Measurements from ENCODE around the gene EEIG1. TPM values are rescaled to one million over a fixed set of nuclear protein-coding genes. Genes with fewer than 3 reads are reported as not detected.
A peak's percentile ranks its signal among the peaks of the same experiment; 100 is the strongest.

The EEIG1 gene
- total and polyA plus RNA-seq, 10 of the 15 experiments (the other 5 are each of a cell fraction or from before 2014, with no cell fraction given): 1.2 to 75.9 (median 9.0) TPM

- TF ChIP-seq WRNIP1 (IDR thresholded peaks at IDR 0.05; ENCODE audit: borderline replicate concordance, low read depth, low read length): no peak
- peak; percentile 91 for TF ChIP-seq PBX3 (IDR thresholded peaks at IDR 0.05; ENCODE audit: insufficient replicate concordance, low read depth, low read length)
- peak; percentile 26 for TF ChIP-seq SP1 (IDR thresholded peaks at IDR 0.05; ENCODE audit: low read depth, low read length)
- no peak for TF ChIP-seq EGR1 (IDR thresholded peaks at IDR 0.05; ENCODE audit: borderline replicate concordance in 1 of 2, low read depth in 2 of 2, low read length in 2 of 2)
- TF ChIP-seq SUZ12 (IDR thresholded peaks at IDR 0.05; ENCODE audit: unreplicated experiment): no peak
- TF ChIP-seq POU2F2 (IDR thresholded peaks at IDR 0.05; ENCODE audit: borderline replicate concordance, low read depth, low read length): peak; percentile 58; the same call in 1 of the 3 replicates
- TF ChIP-seq SPI1 (IDR thresholded peaks at IDR 0.05; ENCODE audit: borderline replicate concordance, insufficient read depth, low read depth, low read length): peak; percentile 75
- peak; percentile 31 for TF ChIP-seq USF1 (IDR thresholded peaks at IDR 0.05; ENCODE audit: borderline replicate concordance, extremely low read length, insufficient read depth, low read depth, low read length)
- TF ChIP-seq RCOR1 (conservative IDR thresholded peaks at IDR 0.05; ENCODE audit: low read depth, low read length): 0 out of 2 replicates have a peak, but pooled peaks have one; percentile 70
- peak; percentile 77; the same call in 1 of the 2 replicates for TF ChIP-seq DPF2 (IDR thresholded peaks at IDR 0.05)
- 0 out of 2 replicates have a peak, but pooled peaks have one; percentile 21 for TF ChIP-seq TARDBP (IDR thresholded peaks at IDR 0.05; ENCODE audit: borderline replicate concordance)
- peak; percentile 92 for TF ChIP-seq RAD51 (IDR thresholded peaks at IDR 0.05)
- peak; percentile 81; the same call in 1 of the 2 replicates for TF ChIP-seq PAX5 (IDR thresholded peaks at IDR 0.05; ENCODE audit: borderline replicate concordance, low read depth, low read length)
- peak; percentile 88 for TF ChIP-seq RELB (IDR thresholded peaks at IDR 0.05; ENCODE audit: low read depth)
- TF ChIP-seq NFIC (IDR thresholded peaks at IDR 0.05; ENCODE audit: low read depth, low read length): no peak
- TF ChIP-seq MXI1 (IDR thresholded peaks at IDR 0.05; ENCODE audit: low read depth, low read length): peak; percentile 72; the same call in 1 of the 2 replicates
- peak in 1 of 2 experiments; percentile 62; a peak in 1 of 4 replicates for TF ChIP-seq ETV6 (conservative IDR thresholded peaks at IDR 0.05 in 1 of 2, IDR thresholded peaks at IDR 0.05 in 1 of 2; ENCODE audit: borderline replicate concordance in 1 of 2, low read depth in 1 of 2)
- TF ChIP-seq TCF12 (IDR thresholded peaks at IDR 0.05; ENCODE audit: low read depth, low read length): peak; percentile 92
- TF ChIP-seq ZBED1 (IDR thresholded peaks at IDR 0.05; ENCODE audit: borderline replicate concordance): peak; percentile 37; the same call in 1 of the 2 replicates
- TF ChIP-seq IKZF1 (conservative IDR thresholded peaks at IDR 0.05): peak; percentile 72; the same call in 1 of the 2 replicates
- TF ChIP-seq NBN (IDR thresholded peaks at IDR 0.05): peak; percentile 93
- peak; percentile 71 for TF ChIP-seq CREM (IDR thresholded peaks at IDR 0.05; ENCODE audit: low read depth)
- peak; percentile 60; the same call in 1 of the 2 replicates for TF ChIP-seq BACH1 (IDR thresholded peaks at IDR 0.05; ENCODE audit: borderline replicate concordance)
- TF ChIP-seq MEF2A (IDR thresholded peaks at IDR 0.05; ENCODE audit: insufficient read depth, low read depth, low read length): peak; percentile 53; the same call in 1 of the 2 replicates
- TF ChIP-seq BCL11A (IDR thresholded peaks at IDR 0.05; ENCODE audit: low read depth, low read length): peak; percentile 66; the same call in 1 of the 2 replicates
- 0 out of 2 replicates have a peak, but pooled peaks have one; percentile 24 for TF ChIP-seq TAF1 (IDR thresholded peaks at IDR 0.05; ENCODE audit: borderline replicate concordance, low read depth, low read length)
- peak; percentile 95 for TF ChIP-seq JUNB (IDR thresholded peaks at IDR 0.05)
Measured at GRCh38 chr9:127970401-127971313, 10.1 kb downstream of the EEIG1 start (continued).
